ENCODE results near the gene MBIP. TPM values are rescaled to one million over a fixed set of nuclear protein-coding genes. Genes with fewer than 3 reads are reported as not detected.

The MBIP gene
- polyA plus RNA-seq, 2 of the 4 experiments (the other 2 are of a cell fraction) = 17.0 to 33.1 TPM

GRCh38 chr14:36361210-36361853 is 40.9 kb upstream of the MBIP start (continued):
- TF ChIP-seq GATA3 (IDR thresholded peaks at IDR 0.05; ENCODE audit: borderline replicate concordance) (no peak), PHF8 (IDR thresholded peaks at IDR 0.05; ENCODE audit: borderline replicate concordance, low read depth) (no peak), PBX3 (IDR thresholded peaks at IDR 0.05) (no peak)

- no peak overlapping the region for H3K4me3 ChIP-seq
- ChIA-PET CTCF (interaction anchor here (1.1 kb wide), 1 partner anchor 287 kb away, joined by 3 read pairs; no protein-coding TSS in a partner anchor), POLR2A (no interaction called here)
- no peaks in the 10 kb centered on the region for H3K4me1 ChIP-seq
- 25% methylated on average over 1 of the region's 1 CpG for WGBS (ENCODE audit: missing lambda C conversion rate)
- no peak for FAIRE-seq
- H3K9me3 ChIP-seq = no peaks in the 10 kb centered on the region; the same call in 2 of the 3 replicates
- H3K27ac ChIP-seq = no peak overlapping the region
- no peak for DNase-seq (ENCODE audit: low read depth in 1 of 2, low spot score in 1 of 2)
- ATAC-seq = no peak
- no peak overlapping the region for H3K4me2 ChIP-seq
- TF ChIP-seq SREBF2 (IDR thresholded peaks at IDR 0.05) (no peak), EHF (CRISPR knock-in tag; IDR thresholded peaks at IDR 0.05) (no peak), CHD2 (IDR thresholded peaks at IDR 0.05; ENCODE audit: low read length, partially characterized antibody) (no peak), SMC3 (IDR thresholded peaks at IDR 0.05) (no peak), HEYL (CRISPR knock-in tag; IDR thresholded peaks at IDR 0.05) (no peak), CHD4 (IDR thresholded peaks at IDR 0.05; ENCODE audit: borderline replicate concordance) (no peak), RFX5 (IDR thresholded peaks at IDR 0.05) (no peak), EP300 (IDR thresholded peaks at IDR 0.05) (no peak)
- TF ChIP-seq, protein P1, sequence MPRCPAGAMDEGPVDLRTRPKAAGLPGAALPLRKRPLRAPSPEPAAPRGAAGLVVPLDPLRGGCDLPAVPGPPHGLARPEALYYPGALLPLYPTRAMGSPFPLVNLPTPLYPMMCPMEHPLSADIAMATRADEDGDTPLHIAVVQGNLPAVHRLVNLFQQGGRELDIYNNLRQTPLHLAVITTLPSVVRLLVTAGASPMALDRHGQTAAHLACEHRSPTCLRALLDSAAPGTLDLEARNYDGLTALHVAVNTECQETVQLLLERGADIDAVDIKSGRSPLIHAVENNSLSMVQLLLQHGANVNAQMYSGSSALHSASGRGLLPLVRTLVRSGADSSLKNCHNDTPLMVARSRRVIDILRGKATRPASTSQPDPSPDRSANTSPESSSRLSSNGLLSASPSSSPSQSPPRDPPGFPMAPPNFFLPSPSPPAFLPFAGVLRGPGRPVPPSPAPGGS (IDR thresholded peaks at IDR 0.05) = no peak
- TF ChIP-seq, protein P2, sequence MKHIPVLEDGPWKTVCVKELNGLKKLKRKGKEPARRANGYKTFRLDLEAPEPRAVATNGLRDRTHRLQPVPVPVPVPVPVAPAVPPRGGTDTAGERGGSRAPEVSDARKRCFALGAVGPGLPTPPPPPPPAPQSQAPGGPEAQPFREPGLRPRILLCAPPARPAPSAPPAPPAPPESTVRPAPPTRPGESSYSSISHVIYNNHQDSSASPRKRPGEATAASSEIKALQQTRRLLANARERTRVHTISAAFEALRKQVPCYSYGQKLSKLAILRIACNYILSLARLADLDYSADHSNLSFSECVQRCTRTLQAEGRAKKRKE (CRISPR knock-in tag; IDR thresholded peaks at IDR 0.05; ENCODE audit: low read depth) = no peak
- TF ChIP-seq, protein P3, sequence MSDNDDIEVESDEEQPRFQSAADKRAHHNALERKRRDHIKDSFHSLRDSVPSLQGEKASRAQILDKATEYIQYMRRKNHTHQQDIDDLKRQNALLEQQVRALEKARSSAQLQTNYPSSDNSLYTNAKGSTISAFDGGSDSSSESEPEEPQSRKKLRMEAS (IDR thresholded peaks at IDR 0.05) = no peak
Measured at GRCh38 chr14:36356862-36357261, 36.4 kb upstream of the MBIP start.

- H3K9me3 ChIP-seq = peaks cover 4% of the 10 kb centered on the region; the same call in 1 of the 3 replicates
- no peaks in the 10 kb centered on the region for H3K4me1 ChIP-seq
- no peak for ATAC-seq
- WGBS (ENCODE audit: missing lambda C conversion rate) = 10% methylated on average over 2 of the region's 2 CpGs
- no peak for TF ChIP-seq ZSCAN20 (CRISPR knock-in tag; IDR thresholded peaks at IDR 0.05)
- TF ChIP-seq HOXB13 (CRISPR knock-in tag; IDR thresholded peaks at IDR 0.05; ENCODE audit: low read depth) = no peak
- no peak for TF ChIP-seq HEYL (CRISPR knock-in tag; IDR thresholded peaks at IDR 0.05)
- TF ChIP-seq RFX5 (IDR thresholded peaks at IDR 0.05) = no peak
- no peak for TF ChIP-seq CEBPB (IDR thresholded peaks at IDR 0.05)
- no peak for TF ChIP-seq ESRRA (IDR thresholded peaks at IDR 0.05; ENCODE audit: borderline replicate concordance, low read length)
- no peak for TF ChIP-seq CTCF (IDR thresholded peaks at IDR 0.05)
- TF ChIP-seq KDM1A (IDR thresholded peaks at IDR 0.05; ENCODE audit: low read depth) = no peak
- no peak for TF ChIP-seq TP53 (CRISPR knock-in tag; IDR thresholded peaks at IDR 0.05)
- no peak for TF ChIP-seq FOXS1 (CRISPR knock-in tag; IDR thresholded peaks at IDR 0.05)
- TF ChIP-seq SMC3 (IDR thresholded peaks at IDR 0.05) = no peak
- ChIA-PET POLR2A (no interaction called here), CTCF (no interaction called here)
- FAIRE-seq = no peak
- no peak overlapping the region for H3K27ac ChIP-seq
- no peak overlapping the region for H3K4me2 ChIP-seq
- no peak for DNase-seq (ENCODE audit: low read depth in 1 of 2, low spot score in 1 of 2)
- H3K4me3 ChIP-seq = no peak overlapping the region
Measured at GRCh38 chr14:36346052-36346451, 25.6 kb upstream of the MBIP start.

Data from A549 (cell line).